SK-N-SH (cell line): Measurements from ENCODE around the gene PEPD. TPM values are rescaled to one million over a fixed set of nuclear protein-coding genes. Genes with fewer than 3 reads are reported as not detected.

Source experiments
- CTCF ChIA-PET: fragments of 300-600, 350-600 bp; formaldehyde crosslinking; extraction: SDS; loops from one replicate; lab custom pipeline; 2021; lab: Yijun Ruan, JAX
- POLR2A ChIA-PET: fragments of 350-600 bp; sonication (Branson Sonifier 250); formaldehyde crosslinking; extraction: SDS; loops from one replicate; lab custom pipeline; 2020; ENCODE audit warnings: antibody characterized with exemption, inconsistent platforms; lab: Yijun Ruan, JAX
- DNase-seq: peaks from one replicate; pipeline ENCODE4 v3.0.0; 2012
- H2AFZ ChIP-seq: fragments of 200-600 bp; sonication (generic); 2 replicates; pipeline ENCODE4 v1.8.1; 2016; ENCODE audit warnings: antibody characterized with exemption, mild to moderate bottlenecking, low read depth
- H3F3A ChIP-seq: fragments of 200-600 bp; sonication (generic); replicated peaks from 2 replicates; pipeline ENCODE3; 2016; ENCODE audit warnings: antibody characterized with exemption, mild to moderate bottlenecking; ENCODE audit not compliant: insufficient read depth
- H3K27ac ChIP-seq, 2 experiments: fragments of 200-500 bp in 1 of 2; fragments of 200-600 bp in 1 of 2; sonication (Bioruptor generic) in 1 of 2; sonication (generic), shearing (Covaris generic) in 1 of 2; 2 replicates each; pipeline versions ENCODE4 v1.5.1 to v1.6.1; 2014 to 2016; ENCODE audit warnings: low read depth in 2 of 2, inconsistent platforms in 1 of 2, low read length in 1 of 2, mild to moderate bottlenecking in 1 of 2, mixed read lengths in 1 of 2
- H3K27me3 ChIP-seq: fragments of 200-600 bp; sonication (generic), shearing (Covaris generic); 2 replicates; pipeline ENCODE4 v1.6.1; 2016; ENCODE audit warnings: mixed run types; ENCODE audit not compliant: insufficient read depth
- H3K36me3 ChIP-seq, 2 experiments: fragments of 200-500 bp in 1 of 2; fragments of 200-600 bp in 1 of 2; sonication (Bioruptor generic) in 1 of 2; sonication (generic) in 1 of 2; replicated peaks in 1 of 2; 2 replicates each; pipeline versions ENCODE3 to v1.5.1; 2014 to 2016; ENCODE audit warnings: low read length in 1 of 2, mild to moderate bottlenecking in 1 of 2; ENCODE audit not compliant: insufficient read depth in 2 of 2, control insufficient read depth in 1 of 2
- H3K4me1 ChIP-seq, 2 experiments: fragments of 200-500 bp in 1 of 2; fragments of 200-600 bp in 1 of 2; sonication (Bioruptor generic) in 1 of 2; sonication (generic), shearing (Covaris generic) in 1 of 2; 2 replicates each; pipeline versions ENCODE4 v1.5.1 to v1.6.1; 2014 to 2016; ENCODE audit warnings: low read depth in 1 of 2, low read length in 1 of 2, mixed run types in 1 of 2; ENCODE audit not compliant: insufficient read depth in 2 of 2, control insufficient read depth in 1 of 2
- H3K4me2 ChIP-seq: fragments of 200-600 bp; sonication (generic), shearing (Covaris generic); 2 replicates; pipeline ENCODE4 v1.6.1; 2017; ENCODE audit warnings: mixed run types
- H3K4me3 ChIP-seq, 2 experiments: fragments of 200-500 bp in 1 of 2; fragments of 200-600 bp in 1 of 2; sonication (Bioruptor generic) in 1 of 2; sonication (generic), shearing (Covaris generic) in 1 of 2; 2 replicates each; pipeline versions ENCODE4 v1.5.1 to v1.8.1; 2014 to 2016; ENCODE audit warnings: low read depth in 2 of 2, inconsistent platforms in 1 of 2, low read length in 1 of 2, mild to moderate bottlenecking in 1 of 2, mixed read lengths in 1 of 2, moderate library complexity in 1 of 2
- H3K79me2 ChIP-seq: fragments of 200-600 bp; sonication (generic); 2 replicates; pipeline ENCODE4 v1.8.1; 2017; ENCODE audit warnings: mild to moderate bottlenecking; ENCODE audit not compliant: insufficient read depth
- H3K9ac ChIP-seq: fragments of 200-600 bp; sonication (generic); 2 replicates; pipeline ENCODE4 v1.6.1; 2017; ENCODE audit warnings: mixed run types
- H3K9me2 ChIP-seq: fragments of 200-600 bp; sonication (generic); 2 replicates; pipeline ENCODE4 v1.6.1; 2017; ENCODE audit warnings: mixed run types
- H3K9me3 ChIP-seq: fragments of 200-600 bp; sonication (generic); 2 replicates; pipeline ENCODE4 v1.6.1; 2017; ENCODE audit warnings: mixed run types, mild to moderate bottlenecking, moderate library complexity
- H4K20me1 ChIP-seq: fragments of 200-600 bp; sonication (generic); 2 replicates; pipeline ENCODE4 v1.6.1; 2017; ENCODE audit warnings: mild to moderate bottlenecking, mixed run types; ENCODE audit not compliant: insufficient read depth
- CHD2 ChIP-seq: fragments of 150-350 bp; IDR thresholded peaks from 2 replicates; pipeline ENCODE4 v1.6.1; 2018; ENCODE audit warnings: low read length; ENCODE audit not compliant: partially characterized antibody
- CTCF ChIP-seq: fragments of 200-600 bp; sonication (generic); IDR thresholded peaks from 2 replicates; pipeline ENCODE4 v1.6.1; 2017; ENCODE audit warnings: antibody characterized with exemption, mild to moderate bottlenecking, moderate library complexity
- FOSL2 ChIP-seq: IDR thresholded peaks from 2 replicates; pipeline ENCODE4 v1.4.0; 2012; ENCODE audit warnings: low read depth, mild to moderate bottlenecking, moderate library complexity, borderline replicate concordance
- GABPA ChIP-seq: IDR thresholded peaks from 2 replicates; pipeline ENCODE4 v1.4.0; 2012; ENCODE audit warnings: low read depth, mild to moderate bottlenecking
- IRF3 ChIP-seq: fragments of 150-350 bp; IDR thresholded peaks from 2 replicates; pipeline ENCODE4 v1.6.1; 2016; ENCODE audit warnings: mild to moderate bottlenecking, low read depth, low read length
- MAX ChIP-seq: IDR thresholded peaks from 2 replicates; pipeline ENCODE4 v1.4.0; 2012; ENCODE audit warnings: low read depth
- MXI1 ChIP-seq: IDR thresholded peaks from 2 replicates; pipeline ENCODE4 v1.6.1; 2012; ENCODE audit warnings: mild to moderate bottlenecking, low read depth, low read length, improper control_type of control experiment
- NFIC ChIP-seq: IDR thresholded peaks from 2 replicates; pipeline ENCODE4 v1.4.0; 2012; ENCODE audit warnings: borderline replicate concordance
- NRF1 ChIP-seq: IDR thresholded peaks from 2 replicates; pipeline ENCODE4 v1.6.1; 2012; ENCODE audit warnings: low read depth, mild to moderate bottlenecking, low read length
- PBX3 ChIP-seq: IDR thresholded peaks from 2 replicates; pipeline ENCODE4; 2012
- POLR2AphosphoS5 ChIP-seq: IDR thresholded peaks from 2 replicates; pipeline ENCODE4 v1.6.1; 2012; ENCODE audit warnings: low read depth, low read length
- REST ChIP-seq: IDR thresholded peaks from 2 replicates; pipeline ENCODE4 v1.6.1; 2012; ENCODE audit warnings: mild to moderate bottlenecking, low read depth, low read length, moderate library complexity
- RFX5 ChIP-seq: IDR thresholded peaks from 2 replicates; pipeline ENCODE4 v1.6.1; 2012; ENCODE audit warnings: mild to moderate bottlenecking, improper control_type of control experiment, low read length
- USF1 ChIP-seq: IDR thresholded peaks from 2 replicates; pipeline ENCODE4 v1.4.0; 2012; ENCODE audit warnings: low read depth, borderline replicate concordance
- USF2 ChIP-seq: fragments of 150-350 bp; IDR thresholded peaks from 2 replicates; pipeline ENCODE4 v1.6.1; 2017; ENCODE audit warnings: antibody characterized with exemption, low read length, low read depth, borderline replicate concordance
- YY1 ChIP-seq: IDR thresholded peaks from 2 replicates; pipeline ENCODE4 v1.4.0; 2012; ENCODE audit warnings: low read depth, mild to moderate bottlenecking
- ZBTB33 ChIP-seq: IDR thresholded peaks from 2 replicates; pipeline ENCODE4 v1.4.0; 2012; ENCODE audit warnings: low read depth, borderline replicate concordance
- WGBS: methylation state at CpG from one replicate; pipeline ENCODE4 v1.1.6; 2017; ENCODE audit warnings: low lambda C conversion rate; 5-methylcytosine and 5-hydroxymethylcytosine counted together
- polyA plus RNA-seq, 3 experiments: library from polyadenylated mRNA; depleted of rRNA; stranded (reverse); fragments of >200 nt; gene quantifications; 2 replicates each; pipeline ENCODE4 v1.2.3, GENCODE V29; 2012

PEPD gene
- polyA plus RNA-seq, 1 of the 3 experiments (the other 2 are of a cell fraction) = 88.9 TPM

GRCh38 chr19:33508431-33508830 lies 13.2 kb downstream of the PEPD start:
- Histone ChIP-seq H3K9me3 (no peaks in the 10 kb centered on the region), H3K27ac (peak overlapping the region; percentile 28 to 97; a peak in 3 of 4 replicates), H3K4me2 (no peak overlapping the region), H3K36me3 (peaks cover 0 to 4% of the 10 kb centered on the region in 2 experiments), H3K4me1 (peaks cover 0 to 69% of the 10 kb centered on the region in 2 experiments; a peak in 2 of 4 replicates), H2AFZ (no peak overlapping the region), H3K4me3 (no peak overlapping the region), H3K27me3 (no peaks in the 10 kb centered on the region), H3K79me2 (no peaks in the 10 kb centered on the region), H4K20me1 (no peaks in the 10 kb centered on the region), H3K9ac (no peak overlapping the region), H3K9me2 (no peaks in the 10 kb centered on the region), H3F3A (no peaks in the 10 kb centered on the region)
- TF ChIP-seq NRF1 (no peak), CTCF (no peak), NFIC (no peak), CHD2 (no peak), MAX (no peak), RFX5 (no peak), REST (no peak), USF2 (no peak), POLR2AphosphoS5 (no peak), MXI1 (no peak), GABPA (no peak), FOSL2 (no peak), USF1 (no peak), YY1 (no peak), ZBTB33 (no peak), PBX3 (no peak), IRF3 (no peak)
- ChIA-PET POLR2A (interaction anchor here (1.2 to 2.0 kb wide), 4 partner anchors 13 to 215 kb away, joined by 3 to 17 read pairs (median 4); partner anchors contain the start of gene PEPD), CTCF (interaction anchor here (0.7 to 5.0 kb wide), 9 partner anchors 14 to 588 kb away, joined by 3 to 27 read pairs (median 4); no protein-coding TSS in a partner anchor)
- DNase-seq = no peak
- WGBS = 78% methylated on average over 7 of the region's 12 CpGs
